NOMO-1 (cell line): Measurements from ENCODE around the gene FUT1.
A peak's percentile ranks its signal among the peaks of the same experiment; 100 is the strongest.
"Not testable (repeated sequence)": the region's sequence is repeated elsewhere in the genome, so short reads cannot be mapped to it uniquely, and the experiment has no call there.

Source experiments
- DNase-seq, 2 experiments: peaks; one replicate each; lab custom pipeline; 2025; ENCODE audit not compliant: unreplicated experiment in 2 of 2; lab: John Stamatoyannopoulos, UW

The FUT1 gene

GRCh38 chr19:48718711-48719231 is 33.7 kb downstream of the FUT1 start:
- DNase-seq: no peak

GRCh38 chr19:48718106-48718505 is 34.3 kb downstream of the FUT1 start:
- DNase-seq: not testable (repeated sequence)

GRCh38 chr19:48716562-48717291 is 35.7 kb downstream of the FUT1 start:
- DNase-seq: no peak

- no peak for DNase-seq
These were observed 36.7 kb downstream of the FUT1 start for GRCh38 chr19:48715681-48716171.

GRCh38 chr19:48714759-48715675 is 37.4 kb downstream of the FUT1 start:
- DNase-seq: no peak

- peak; percentile 100 for DNase-seq
These were observed 38.3 kb downstream of the FUT1 start for GRCh38 chr19:48713864-48714755.

- peak in 1 of 2 experiments; percentile 13 for DNase-seq
These were observed 39.2 kb downstream of the FUT1 start for GRCh38 chr19:48713041-48713863.

GRCh38 chr19:48711106-48711662 is 41.3 kb downstream of the FUT1 start:
- DNase-seq: no peak

- no peak for DNase-seq
These were observed 44.0 kb downstream of the FUT1 start for GRCh38 chr19:48708471-48708870.

GRCh38 chr19:48705431-48705830 is 47.0 kb downstream of the FUT1 start:
- DNase-seq: no peak

GRCh38 chr19:48703316-48703715 is 49.1 kb downstream of the FUT1 start:
- DNase-seq: no peak

GRCh38 chr19:48702701-48703100 is 49.7 kb downstream of the FUT1 start:
- DNase-seq: no peak

GRCh38 chr19:48698046-48698445 is 54.4 kb downstream of the FUT1 start:
- no peak for DNase-seq
